ENCODE data around the gene FAM171A2. TPM values are rescaled to one million over a fixed set of nuclear protein-coding genes. Genes with fewer than 3 reads are reported as not detected.
A peak's percentile ranks its signal among the peaks of the same experiment; 100 is the strongest.

FAM171A2 gene
- total RNA-seq, 4 donors from 2014 or later = 0.10 to 0.47 (median 0.23) TPM; not detected in 1

GRCh38 chr17:44335968-44336367, 27.7 kb downstream of the FAM171A2 start:
- Histone ChIP-seq H3K4me1 (peaks cover 0 to 3% of the 10 kb centered on the region in 2 donors), H3K4me3 (no peak overlapping the region), H3K27ac (no peak overlapping the region), H3K27me3 (no peaks in the 10 kb centered on the region), H3K9me3 (no peaks in the 10 kb centered on the region), H3K36me3 (no peaks in the 10 kb centered on the region)
- intact Hi-C loops (cut with DNase I; ENCODE audit: low total_unique reads) = no loop called here
- ATAC-seq (no peak), DNase-seq (no peak)
- in situ Hi-C loops (cut with MboI; ENCODE audit: low sequenced_read_pairs in 4 of 4) = loop anchor here in 1 of 4 donors (10.0 kb wide), 1 partner anchor 131 kb away; no protein-coding TSS in a partner anchor
- no peak for TF ChIP-seq CTCF (IDR thresholded peaks at IDR 0.05 in 4 of 5, conservative IDR thresholded peaks at IDR 0.05 in 1 of 5)
- no peak for TF ChIP-seq POLR2A (IDR thresholded peaks at IDR 0.05)

GRCh38 chr17:44335564-44335963, 28.1 kb downstream of the FAM171A2 start:
- in situ Hi-C loops (cut with MboI; ENCODE audit: low sequenced_read_pairs in 4 of 4) (loop anchor here in 1 of 4 donors (10.0 kb wide), 1 partner anchor 131 kb away; no protein-coding TSS in a partner anchor), intact Hi-C loops (cut with DNase I; ENCODE audit: low total_unique reads) (no loop called here)
- H3K36me3 ChIP-seq = no peaks in the 10 kb centered on the region
- no peak for ATAC-seq
- H3K27me3 ChIP-seq = no peaks in the 10 kb centered on the region
- no peak overlapping the region for H3K4me3 ChIP-seq
- no peak for DNase-seq
- H3K27ac ChIP-seq = no peak overlapping the region
- no peaks in the 10 kb centered on the region for H3K9me3 ChIP-seq
- TF ChIP-seq POLR2A (IDR thresholded peaks at IDR 0.05) (no peak), CTCF (IDR thresholded peaks at IDR 0.05 in 4 of 5, conservative IDR thresholded peaks at IDR 0.05 in 1 of 5) (no peak)
- H3K4me1 ChIP-seq = peaks cover 0 to 5% of the 10 kb centered on the region in 2 donors

- Histone ChIP-seq H3K4me3 (no peak overlapping the region), H3K27me3 (no peaks in the 10 kb centered on the region), H3K36me3 (no peaks in the 10 kb centered on the region), H3K27ac (no peak overlapping the region), H3K4me1 (peaks cover 0 to 5% of the 10 kb centered on the region in 2 donors), H3K9me3 (no peaks in the 10 kb centered on the region)
- intact Hi-C loops (cut with DNase I; ENCODE audit: low total_unique reads) = no loop called here
- TF ChIP-seq CTCF (IDR thresholded peaks at IDR 0.05 in 4 of 5, conservative IDR thresholded peaks at IDR 0.05 in 1 of 5) = no peak
- no peak for TF ChIP-seq POLR2A (IDR thresholded peaks at IDR 0.05)
- in situ Hi-C loops (cut with MboI; ENCODE audit: low sequenced_read_pairs in 4 of 4) = loop anchor here in 3 of 4 donors (5.0 to 10.0 kb wide), 3 partner anchors 122 to 132 kb away; no protein-coding TSS in a partner anchor
- DNase-seq = no peak
- ATAC-seq = no peak
Observed at GRCh38 chr17:44334727-44335126, 28.9 kb downstream of the FAM171A2 start.

- DNase-seq (no peak), ATAC-seq (no peak)
- H3K36me3 ChIP-seq = no peaks in the 10 kb centered on the region
- in situ Hi-C loops (cut with MboI; ENCODE audit: low sequenced_read_pairs in 4 of 4) (loop anchor here in 3 of 4 donors (5.0 to 10.0 kb wide), 3 partner anchors 122 to 132 kb away; no protein-coding TSS in a partner anchor), intact Hi-C loops (cut with DNase I; ENCODE audit: low total_unique reads) (no loop called here)
- peaks cover 0 to 5% of the 10 kb centered on the region in 2 donors for H3K4me1 ChIP-seq
- no peak overlapping the region for H3K27ac ChIP-seq
- no peaks in the 10 kb centered on the region for H3K27me3 ChIP-seq
- no peak overlapping the region for H3K4me3 ChIP-seq
- H3K9me3 ChIP-seq = no peaks in the 10 kb centered on the region
- no peak for TF ChIP-seq POLR2A (IDR thresholded peaks at IDR 0.05)
- TF ChIP-seq CTCF (IDR thresholded peaks at IDR 0.05 in 4 of 5, conservative IDR thresholded peaks at IDR 0.05 in 1 of 5) = no peak
Observed at GRCh38 chr17:44334315-44334714, 29.3 kb downstream of the FAM171A2 start.

GRCh38 chr17:44333371-44333770, 30.3 kb downstream of the FAM171A2 start:
- Histone ChIP-seq H3K27me3 (no peaks in the 10 kb centered on the region), H3K27ac (no peak overlapping the region), H3K4me3 (no peak overlapping the region), H3K9me3 (no peaks in the 10 kb centered on the region), H3K36me3 (no peaks in the 10 kb centered on the region), H3K4me1 (peaks cover 0 to 5% of the 10 kb centered on the region in 2 donors)
- peak in 1 of 2 donors; percentile 32 for DNase-seq
- TF ChIP-seq CTCF (IDR thresholded peaks at IDR 0.05 in 4 of 5, conservative IDR thresholded peaks at IDR 0.05 in 1 of 5) = no peak
- TF ChIP-seq POLR2A (IDR thresholded peaks at IDR 0.05) = no peak
- intact Hi-C loops (cut with DNase I; ENCODE audit: low total_unique reads) = no loop called here
- ATAC-seq = no peak
- in situ Hi-C loops (cut with MboI; ENCODE audit: low sequenced_read_pairs in 4 of 4) = loop anchor here in 3 of 4 donors (5.0 to 10.0 kb wide), 3 partner anchors 121 to 131 kb away; no protein-coding TSS in a partner anchor

All from gastrocnemius medialis (tissue), 4 donors.